ENCODE measurements around the gene ZCWPW1. TPM values are rescaled to one million over a fixed set of nuclear protein-coding genes. Genes with fewer than 3 reads are reported as not detected.

Gene ZCWPW1
- total and polyA plus RNA-seq, 2 experiments from 2014 or later, result 0.59 to 2.7 TPM

DNA sequence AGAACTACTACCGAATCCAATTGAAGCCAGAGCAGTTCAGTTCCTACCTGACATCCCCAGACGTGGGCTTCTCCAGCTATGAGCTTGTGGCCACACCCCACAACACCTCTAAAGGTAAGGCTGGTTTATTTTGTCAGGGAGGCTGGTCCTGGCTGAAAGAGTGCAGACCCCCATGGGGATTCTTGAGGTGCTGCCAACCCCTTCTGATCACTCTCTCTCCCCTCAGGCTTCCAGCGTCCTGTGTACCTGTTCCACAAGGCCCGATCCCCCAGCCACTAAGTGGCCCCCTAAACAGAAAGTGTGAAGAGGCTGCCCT, 4.7 kb upstream of the ZCWPW1 start (continued):
- TF ChIP-seq, protein P1, sequence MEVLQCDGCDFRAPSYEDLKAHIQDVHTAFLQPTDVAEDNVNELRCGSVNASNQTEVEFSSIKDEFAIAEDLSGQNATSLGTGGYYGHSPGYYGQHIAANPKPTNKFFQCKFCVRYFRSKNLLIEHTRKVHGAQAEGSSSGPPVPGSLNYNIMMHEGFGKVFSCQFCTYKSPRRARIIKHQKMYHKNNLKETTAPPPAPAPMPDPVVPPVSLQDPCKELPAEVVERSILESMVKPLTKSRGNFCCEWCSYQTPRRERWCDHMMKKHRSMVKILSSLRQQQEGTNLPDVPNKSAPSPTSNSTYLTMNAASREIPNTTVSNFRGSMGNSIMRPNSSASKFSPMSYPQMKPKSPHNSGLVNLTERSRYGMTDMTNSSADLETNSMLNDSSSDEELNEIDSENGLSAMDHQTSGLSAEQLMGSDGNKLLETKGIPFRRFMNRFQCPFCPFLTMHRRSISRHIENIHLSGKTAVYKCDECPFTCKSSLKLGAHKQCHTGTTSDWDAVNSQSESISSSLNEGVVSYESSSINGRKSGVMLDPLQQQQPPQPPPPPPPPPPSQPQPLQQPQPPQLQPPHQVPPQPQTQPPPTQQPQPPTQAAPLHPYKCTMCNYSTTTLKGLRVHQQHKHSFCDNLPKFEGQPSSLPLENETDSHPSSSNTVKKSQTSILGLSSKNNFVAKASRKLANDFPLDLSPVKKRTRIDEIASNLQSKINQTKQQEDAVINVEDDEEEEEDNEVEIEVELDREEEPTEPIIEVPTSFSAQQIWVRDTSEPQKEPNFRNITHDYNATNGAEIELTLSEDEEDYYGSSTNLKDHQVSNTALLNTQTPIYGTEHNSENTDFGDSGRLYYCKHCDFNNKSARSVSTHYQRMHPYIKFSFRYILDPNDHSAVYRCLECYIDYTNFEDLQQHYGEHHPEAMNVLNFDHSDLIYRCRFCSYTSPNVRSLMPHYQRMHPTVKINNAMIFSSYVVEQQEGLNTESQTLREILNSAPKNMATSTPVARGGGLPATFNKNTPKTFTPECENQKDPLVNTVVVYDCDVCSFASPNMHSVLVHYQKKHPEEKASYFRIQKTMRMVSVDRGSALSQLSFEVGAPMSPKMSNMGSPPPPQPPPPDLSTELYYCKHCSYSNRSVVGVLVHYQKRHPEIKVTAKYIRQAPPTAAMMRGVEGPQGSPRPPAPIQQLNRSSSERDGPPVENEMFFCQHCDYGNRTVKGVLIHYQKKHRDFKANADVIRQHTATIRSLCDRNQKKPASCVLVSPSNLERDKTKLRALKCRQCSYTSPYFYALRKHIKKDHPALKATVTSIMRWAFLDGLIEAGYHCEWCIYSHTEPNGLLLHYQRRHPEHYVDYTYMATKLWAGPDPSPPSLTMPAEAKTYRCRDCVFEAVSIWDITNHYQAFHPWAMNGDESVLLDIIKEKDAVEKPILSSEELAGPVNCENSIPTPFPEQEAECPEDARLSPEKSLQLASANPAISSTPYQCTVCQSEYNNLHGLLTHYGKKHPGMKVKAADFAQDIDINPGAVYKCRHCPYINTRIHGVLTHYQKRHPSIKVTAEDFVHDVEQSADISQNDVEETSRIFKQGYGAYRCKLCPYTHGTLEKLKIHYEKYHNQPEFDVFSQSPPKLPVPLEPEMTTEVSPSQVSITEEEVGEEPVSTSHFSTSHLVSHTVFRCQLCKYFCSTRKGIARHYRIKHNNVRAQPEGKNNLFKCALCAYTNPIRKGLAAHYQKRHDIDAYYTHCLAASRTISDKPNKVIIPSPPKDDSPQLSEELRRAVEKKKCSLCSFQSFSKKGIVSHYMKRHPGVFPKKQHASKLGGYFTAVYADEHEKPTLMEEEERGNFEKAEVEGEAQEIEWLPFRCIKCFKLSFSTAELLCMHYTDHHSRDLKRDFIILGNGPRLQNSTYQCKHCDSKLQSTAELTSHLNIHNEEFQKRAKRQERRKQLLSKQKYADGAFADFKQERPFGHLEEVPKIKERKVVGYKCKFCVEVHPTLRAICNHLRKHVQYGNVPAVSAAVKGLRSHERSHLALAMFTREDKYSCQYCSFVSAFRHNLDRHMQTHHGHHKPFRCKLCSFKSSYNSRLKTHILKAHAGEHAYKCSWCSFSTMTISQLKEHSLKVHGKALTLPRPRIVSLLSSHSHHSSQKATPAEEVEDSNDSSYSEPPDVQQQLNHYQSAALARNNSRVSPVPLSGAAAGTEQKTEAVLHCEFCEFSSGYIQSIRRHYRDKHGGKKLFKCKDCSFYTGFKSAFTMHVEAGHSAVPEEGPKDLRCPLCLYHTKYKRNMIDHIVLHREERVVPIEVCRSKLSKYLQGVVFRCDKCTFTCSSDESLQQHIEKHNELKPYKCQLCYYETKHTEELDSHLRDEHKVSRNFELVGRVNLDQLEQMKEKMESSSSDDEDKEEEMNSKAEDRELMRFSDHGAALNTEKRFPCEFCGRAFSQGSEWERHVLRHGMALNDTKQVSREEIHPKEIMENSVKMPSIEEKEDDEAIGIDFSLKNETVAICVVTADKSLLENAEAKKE (CRISPR knock-in tag; IDR thresholded peaks at IDR 0.05), result no peak
- TF ChIP-seq CTCF (conservative IDR thresholded peaks at IDR 0.05; ENCODE audit: low read depth in 2 of 2), result no peak
- TF ChIP-seq, protein P2, sequence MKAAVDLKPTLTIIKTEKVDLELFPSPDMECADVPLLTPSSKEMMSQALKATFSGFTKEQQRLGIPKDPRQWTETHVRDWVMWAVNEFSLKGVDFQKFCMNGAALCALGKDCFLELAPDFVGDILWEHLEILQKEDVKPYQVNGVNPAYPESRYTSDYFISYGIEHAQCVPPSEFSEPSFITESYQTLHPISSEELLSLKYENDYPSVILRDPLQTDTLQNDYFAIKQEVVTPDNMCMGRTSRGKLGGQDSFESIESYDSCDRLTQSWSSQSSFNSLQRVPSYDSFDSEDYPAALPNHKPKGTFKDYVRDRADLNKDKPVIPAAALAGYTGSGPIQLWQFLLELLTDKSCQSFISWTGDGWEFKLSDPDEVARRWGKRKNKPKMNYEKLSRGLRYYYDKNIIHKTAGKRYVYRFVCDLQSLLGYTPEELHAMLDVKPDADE (IDR thresholded peaks at IDR 0.05), result no peak
- no peak for TF ChIP-seq ZNF331 (CRISPR knock-in tag; IDR thresholded peaks at IDR 0.05; ENCODE audit: low read depth)
- no peak for TF ChIP-seq EZH2phosphoT487 (IDR thresholded peaks at IDR 0.05; ENCODE audit: unreplicated experiment)
- no peak for TF ChIP-seq NANOG (IDR thresholded peaks at IDR 0.05; ENCODE audit: borderline replicate concordance)
- TF ChIP-seq ZNF114 (CRISPR knock-in tag; IDR thresholded peaks at IDR 0.05), result no peak

Data from GM23338 (cell line).